ENCODE measurements around the gene MSMP.
A peak's percentile ranks its signal among the peaks of the same experiment; 100 is the strongest.

The MSMP gene, protein sequence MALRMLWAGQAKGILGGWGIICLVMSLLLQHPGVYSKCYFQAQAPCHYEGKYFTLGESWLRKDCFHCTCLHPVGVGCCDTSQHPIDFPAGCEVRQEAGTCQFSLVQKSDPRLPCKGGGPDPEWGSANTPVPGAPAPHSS

DNA sequence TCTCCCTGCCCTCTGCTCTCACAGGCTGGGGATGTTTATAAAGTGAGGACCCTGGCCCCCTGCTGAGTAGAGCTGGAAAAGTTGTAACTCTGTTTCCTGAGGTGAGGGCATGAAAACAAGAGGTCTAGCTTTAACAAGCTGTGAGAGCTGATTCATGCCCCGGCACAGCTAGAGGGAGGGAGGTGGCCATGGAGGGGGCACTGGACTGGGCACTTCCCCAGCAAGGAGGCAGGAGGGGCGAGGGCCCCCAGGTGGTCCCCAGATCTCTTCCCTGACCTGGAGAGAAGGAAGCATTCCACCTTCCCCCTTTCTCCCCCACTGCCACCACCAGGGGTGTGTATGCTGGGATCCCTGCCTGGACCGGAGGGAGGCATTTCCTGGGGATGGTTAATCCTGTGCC is at the start of gene MSMP:
MSMP (minus strand) TSS at position 13 of the 400 bp plus-strand sequence. CDS start 147 bp downstream, outside the sequence.
- no peak for DNase-seq

DNA sequence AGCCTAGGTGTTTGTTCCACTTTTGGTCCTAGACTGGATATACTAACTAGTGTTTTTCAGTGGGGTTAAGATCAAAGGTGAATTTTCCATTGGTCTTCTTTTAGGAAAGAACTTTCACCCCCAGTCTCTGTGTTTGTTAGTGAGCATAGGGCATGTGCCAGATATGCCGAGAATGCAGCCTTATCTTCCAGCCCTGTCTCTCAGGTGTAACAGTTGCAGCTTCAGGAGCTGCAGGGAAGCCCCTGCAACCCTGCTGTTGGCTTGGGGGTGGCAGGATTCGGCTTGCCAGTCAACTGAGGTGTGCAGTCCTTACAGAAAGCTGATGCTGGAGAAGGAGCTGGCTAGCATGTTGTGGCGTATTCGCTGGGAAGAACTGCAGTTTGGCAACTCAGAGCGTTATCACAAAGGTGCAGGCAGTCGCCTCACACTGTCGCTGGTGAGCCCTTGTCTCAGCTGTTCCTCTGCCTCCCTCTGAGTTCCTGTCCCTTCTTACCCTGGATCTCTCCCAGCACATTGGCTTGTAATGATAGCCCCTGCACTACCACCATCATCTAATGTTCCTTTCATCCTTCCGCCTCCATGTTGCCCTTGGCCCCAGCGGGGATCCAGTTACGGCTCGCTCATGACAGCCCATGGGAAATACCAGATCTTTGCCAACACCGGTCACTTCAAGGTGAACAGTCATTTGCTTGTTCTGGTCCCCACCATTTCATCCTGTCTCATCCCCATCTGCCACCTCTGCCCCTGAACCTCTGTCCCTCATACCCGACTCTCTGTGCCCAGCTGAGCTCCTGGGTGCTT is 47.5 kb upstream of the MSMP start:
- no peak for DNase-seq

DNA sequence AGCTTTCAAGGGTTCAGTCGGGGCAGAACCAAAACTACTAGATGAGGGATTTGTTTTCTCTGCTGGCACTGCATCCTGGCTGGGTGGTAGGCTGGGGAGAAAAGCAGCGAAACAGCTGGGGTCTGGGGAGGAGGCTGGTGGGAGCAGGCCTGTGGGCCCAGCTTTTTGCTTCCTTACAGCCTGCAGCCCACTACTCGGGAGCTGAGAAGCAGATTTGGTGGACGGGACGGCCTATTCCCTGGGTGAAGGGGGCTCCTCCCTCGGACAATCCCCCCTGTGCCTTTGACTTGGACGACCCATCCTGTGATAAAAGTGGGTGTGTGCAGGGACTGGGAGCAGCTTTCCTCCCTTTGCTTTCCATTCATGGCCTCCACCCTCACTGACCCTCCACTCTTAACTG is 46.5 kb upstream of the MSMP start:
- no peak for DNase-seq

DNA sequence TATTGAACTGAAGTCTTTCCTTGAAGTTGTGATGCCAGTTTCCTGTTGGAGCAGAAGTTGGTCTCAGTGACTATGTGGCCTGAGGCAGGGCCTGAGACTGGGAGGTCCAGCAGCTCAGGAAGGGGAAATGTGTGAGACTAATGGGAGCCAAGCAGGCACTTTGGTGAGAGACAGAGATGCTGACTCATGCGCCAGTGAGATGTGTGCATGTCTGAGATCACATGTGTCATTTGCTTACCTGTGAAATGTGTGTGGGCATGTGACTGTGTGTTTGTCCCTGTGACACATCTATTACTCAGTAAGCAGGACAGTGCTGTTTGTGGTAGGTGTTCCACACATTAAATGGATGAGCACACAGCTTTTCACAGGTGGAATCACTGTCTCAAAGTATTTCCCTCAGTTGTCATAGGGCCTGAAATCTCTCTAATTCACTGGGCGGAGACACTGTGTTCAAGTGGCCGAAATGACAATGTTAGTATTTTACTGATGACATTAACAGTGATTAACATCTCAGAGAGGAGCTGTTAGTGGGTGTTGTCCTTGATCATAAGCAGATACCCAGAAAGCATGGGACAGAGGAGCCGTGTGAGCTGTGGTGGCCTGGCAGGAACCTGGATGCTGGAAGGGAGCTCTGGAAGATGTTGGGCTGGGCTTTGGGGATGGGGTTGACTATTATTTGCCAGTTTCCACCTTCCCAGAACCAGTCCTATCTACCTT is 44.7 kb upstream of the MSMP start:
- DNase-seq, result no peak

DNA sequence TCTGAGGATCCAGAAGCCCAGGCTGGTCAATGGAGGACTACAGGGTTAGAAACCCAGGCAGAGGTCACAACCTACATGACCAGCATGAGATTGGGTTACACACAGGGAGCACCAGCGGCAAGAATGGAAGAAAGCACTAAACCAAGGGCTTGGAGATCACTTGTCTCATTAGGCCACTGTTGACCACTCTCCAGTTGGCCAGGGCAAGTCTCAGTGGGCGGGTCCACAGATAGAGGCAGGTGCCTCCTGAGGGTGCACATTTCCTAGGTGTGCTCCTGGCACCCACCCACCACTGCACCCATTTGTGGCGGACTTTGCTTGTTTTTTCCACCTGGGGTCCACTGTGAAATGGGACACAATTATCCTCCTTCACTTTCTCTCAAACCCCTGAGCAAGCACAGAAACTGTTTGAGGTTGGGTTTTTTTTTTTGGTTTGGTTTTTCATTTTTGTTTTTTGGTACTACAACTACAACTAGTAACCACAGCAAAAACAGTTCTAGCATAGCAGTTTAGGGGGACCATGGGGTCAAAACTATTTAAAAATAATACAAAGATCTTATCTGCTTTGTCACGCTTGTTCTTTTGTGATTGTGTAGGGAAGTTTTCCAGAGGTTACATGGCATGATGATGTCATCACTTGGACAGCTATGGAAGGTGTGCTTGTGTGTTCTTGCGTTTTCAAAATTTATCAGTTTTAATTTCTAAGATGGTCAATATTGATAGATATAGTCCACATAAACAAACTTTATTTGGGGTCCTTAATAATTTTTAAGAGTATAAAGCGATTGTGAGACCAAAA is 43.4 kb upstream of the MSMP start:
- DNase-seq, result no peak

DNA sequence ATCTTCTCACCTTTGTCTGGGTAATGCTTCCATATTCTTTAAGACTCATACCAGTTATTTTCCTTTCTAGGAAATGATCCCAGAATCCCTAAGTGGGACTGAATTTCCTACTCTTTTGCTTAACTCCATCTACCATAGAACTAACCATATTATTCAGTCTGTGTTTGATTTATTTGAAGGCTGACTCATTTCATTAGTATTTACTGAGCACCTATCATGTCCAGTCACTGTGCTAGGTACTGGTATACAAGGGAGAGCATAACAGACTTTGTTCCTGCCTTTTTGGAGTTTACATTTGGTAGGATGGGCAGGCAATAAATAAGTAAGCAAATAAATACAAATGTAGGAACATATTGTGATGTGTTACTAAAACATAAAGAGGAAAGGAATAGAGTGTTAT is 41.6 kb upstream of the MSMP start:
- DNase-seq, result no peak

DNA sequence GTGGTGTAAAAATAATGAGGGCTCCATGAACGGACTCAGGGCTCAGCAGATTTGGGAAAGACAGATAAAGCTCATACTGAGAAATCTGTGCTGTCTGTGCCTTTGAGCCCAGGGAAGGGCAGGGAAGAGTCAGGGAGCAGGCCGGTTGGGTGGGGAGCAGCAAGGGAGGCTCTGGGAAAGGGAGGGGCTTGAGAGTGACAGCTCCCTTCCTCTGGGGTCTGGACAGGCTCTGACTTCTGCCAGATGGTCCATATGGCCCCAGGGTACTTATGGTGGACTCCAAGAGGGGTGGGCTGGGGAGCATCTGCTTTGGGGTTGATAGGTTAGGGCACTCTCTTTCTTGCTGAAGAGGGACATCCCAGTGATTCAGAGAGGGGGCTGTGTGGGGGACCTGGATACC is 39.4 kb upstream of the MSMP start:
- DNase-seq, result no peak

DNA sequence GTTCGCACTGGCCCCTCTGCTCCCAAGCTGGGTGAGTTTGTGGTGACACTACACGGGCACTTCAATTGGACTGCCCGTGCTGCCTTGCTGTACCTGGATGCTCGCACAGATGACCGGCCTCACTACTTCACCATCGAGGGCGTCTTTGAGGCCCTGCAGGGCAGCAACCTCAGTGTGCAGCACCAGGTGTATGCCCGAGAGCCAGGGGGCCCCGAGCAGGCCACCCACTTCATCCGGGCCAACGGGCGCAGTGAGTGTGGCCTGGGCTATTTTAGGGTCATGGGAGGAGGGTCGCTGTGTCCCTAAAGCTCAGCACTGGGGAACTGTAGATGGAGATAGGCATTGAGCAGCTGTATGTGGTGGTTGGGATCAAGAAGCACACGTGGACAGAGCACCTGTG is 38.8 kb upstream of the MSMP start:
- DNase-seq, result no peak

DNA sequence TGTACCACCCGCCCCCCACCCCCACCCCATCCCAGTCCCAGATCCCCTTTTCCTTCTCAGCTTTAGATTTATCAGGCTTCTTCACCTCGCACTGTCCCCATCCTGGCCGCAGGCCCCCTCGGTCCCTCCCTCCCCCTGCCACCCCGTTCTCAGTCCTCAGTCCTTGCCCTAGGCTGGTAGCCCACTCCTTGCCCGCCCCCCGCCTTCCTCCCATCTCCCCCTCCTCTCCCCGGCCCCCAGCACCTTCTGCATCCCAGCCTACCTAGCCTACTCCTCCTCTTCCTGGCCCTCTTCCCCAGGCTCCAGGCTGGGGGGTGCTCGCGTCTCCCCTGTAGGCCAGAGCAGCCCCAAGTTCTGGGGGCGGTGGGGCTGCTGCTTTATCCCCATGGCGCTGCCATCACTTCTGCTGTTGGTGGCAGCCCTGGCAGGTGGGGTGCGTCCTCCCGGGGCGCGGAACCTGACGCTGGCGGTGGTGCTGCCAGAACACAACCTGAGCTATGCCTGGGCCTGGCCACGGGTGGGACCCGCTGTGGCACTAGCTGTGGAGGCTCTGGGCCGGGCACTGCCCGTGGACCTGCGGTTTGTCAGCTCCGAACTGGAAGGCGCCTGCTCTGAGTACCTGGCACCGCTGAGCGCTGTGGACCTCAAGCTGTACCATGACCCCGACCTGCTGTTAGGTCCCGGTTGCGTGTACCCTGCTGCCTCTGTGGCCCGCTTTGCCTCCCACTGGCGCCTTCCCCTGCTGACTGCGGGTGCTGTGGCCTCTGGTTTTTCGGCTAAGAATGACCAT is 38.1 kb upstream of the MSMP start:
- DNase-seq, result no peak

DNA sequence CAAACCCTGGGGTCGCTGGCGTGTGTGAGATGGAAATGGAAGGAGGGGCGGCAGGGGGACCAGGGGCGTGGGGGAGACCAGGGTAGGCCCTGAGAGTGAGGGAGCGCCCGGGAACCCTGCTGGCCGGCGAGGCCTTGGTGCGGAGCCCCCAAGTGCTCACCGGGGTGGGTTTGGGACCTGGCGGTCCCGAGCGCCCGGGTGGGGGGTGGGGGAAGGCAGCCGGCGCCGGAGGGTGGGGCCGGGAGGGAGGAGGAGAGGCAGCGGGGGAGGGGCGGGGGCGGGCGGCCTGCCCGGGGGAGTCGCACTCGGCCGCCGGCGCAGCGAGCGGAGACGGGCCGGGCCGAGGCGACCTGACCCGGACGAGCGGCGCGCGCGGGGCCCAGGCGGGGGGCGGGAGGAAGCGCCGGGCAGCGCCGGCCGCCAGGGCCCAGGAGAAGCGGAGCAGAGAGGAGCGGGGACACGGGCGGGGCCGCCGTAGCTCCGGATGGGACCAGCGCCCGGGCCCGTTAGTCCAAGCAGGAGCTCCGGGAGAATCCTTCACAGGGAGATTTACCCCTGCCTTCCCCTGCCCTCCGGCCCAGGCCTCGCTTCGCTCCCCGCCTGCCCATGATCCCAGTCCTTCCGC is 37.3 kb upstream of the MSMP start, which contains the start of gene NPR2:
NPR2 (plus strand) TSS at position 295 of the 625 bp plus-strand sequence. CDS start 818 bp downstream, outside the sequence.
- DNase-seq, result no peak

DNA sequence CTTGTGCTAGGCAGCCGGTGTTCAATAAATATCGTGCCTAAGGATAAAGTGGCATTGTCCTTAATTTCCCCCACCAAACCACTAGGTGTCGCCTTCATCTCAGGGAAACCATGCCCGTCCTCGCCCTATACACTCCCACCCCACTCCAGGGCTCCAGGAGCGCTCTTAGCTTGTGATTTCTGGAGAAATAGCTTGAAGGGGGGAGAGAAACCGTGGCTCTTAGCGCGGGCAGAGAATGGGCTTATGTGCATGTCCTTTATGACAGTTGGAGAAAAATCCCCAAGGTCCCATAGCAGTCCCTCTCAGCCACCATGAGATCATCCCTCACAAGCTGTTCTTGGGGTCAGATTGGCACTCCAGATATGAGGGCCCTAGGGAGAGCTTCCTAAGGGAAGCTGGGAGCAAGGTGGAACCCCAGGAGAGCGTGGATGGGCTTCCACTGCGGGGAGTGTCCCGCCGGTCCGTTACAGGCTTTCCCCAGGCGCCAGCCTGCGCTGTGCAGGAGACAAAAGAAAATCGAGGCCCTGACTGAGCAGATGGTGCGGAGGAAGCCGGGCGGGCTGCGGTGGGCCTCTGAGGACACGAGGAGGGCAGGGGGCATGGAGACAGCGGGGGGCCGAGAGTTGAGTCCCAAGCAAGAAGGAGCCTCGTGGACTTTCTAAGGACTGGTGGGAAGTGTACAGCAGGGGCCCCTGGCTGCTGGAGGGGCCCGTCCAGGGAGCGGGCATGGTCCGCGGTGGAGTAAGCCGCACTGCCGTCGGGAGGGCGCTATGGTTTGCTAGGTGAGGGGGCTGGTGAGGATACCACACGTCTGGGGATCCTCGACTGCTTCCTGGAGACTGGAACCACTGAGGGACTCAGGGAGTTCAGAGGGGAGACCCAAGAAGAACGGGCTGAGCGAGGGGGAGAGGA is 36.6 kb upstream of the MSMP start:
- peak; percentile 79 for DNase-seq

DNA sequence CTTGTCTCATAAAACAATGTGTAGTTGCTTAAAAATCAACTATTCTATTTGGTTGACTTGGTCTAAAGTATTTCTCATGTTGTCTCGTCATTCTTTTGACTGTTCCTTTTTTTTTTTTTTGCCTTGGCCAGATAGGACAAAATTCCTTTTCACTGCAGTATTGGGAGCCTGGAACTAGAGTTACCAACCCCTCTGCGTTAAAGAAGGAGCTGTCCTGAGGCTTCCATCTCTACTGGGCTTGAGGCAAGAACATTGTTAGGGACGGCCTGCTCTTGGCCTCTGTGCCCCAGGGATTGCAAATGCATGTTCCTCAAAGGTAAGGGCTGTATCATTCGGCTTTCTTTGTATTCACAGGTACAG is 35.9 kb upstream of the MSMP start:
- no peak for DNase-seq

DNA sequence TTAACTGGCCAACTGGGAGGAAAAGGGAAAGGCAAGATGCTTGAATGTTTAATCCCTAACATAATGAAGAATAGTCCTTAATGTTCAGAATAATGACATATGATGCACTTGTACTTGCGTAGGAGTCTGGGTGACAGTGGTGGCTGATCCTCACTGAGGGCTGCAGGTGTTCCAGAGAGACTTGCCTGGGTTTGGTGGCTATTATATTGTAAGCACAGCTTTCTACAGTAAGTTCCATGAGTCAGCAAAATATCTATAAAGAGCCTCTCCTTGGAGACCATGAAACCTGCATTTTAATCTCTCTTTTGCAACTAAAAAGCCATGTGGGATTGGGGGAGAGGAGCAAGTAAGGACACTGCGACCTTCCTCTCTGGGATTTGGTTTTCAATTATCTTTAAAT is 35.5 kb upstream of the MSMP start:
- DNase-seq, result no peak

DNA sequence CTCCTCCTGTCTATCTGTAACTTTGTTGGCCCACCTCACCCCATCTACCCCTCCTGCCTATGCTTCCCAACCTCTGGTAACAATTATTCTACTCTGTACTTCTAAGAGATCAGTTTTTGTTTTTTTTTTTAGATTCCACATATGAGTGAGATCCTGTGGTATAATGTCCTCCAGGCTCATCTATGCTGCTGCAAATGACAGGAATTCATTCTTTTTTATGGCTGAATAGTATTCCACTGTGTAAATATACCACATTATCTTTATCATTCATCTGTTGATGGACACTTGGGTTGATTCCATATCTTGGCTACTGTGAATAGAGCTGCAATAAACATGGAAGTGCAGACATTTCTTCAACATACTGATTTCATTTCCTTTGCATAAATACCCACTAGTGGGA is 29.3 kb upstream of the MSMP start:
- DNase-seq, result no peak

DNA sequence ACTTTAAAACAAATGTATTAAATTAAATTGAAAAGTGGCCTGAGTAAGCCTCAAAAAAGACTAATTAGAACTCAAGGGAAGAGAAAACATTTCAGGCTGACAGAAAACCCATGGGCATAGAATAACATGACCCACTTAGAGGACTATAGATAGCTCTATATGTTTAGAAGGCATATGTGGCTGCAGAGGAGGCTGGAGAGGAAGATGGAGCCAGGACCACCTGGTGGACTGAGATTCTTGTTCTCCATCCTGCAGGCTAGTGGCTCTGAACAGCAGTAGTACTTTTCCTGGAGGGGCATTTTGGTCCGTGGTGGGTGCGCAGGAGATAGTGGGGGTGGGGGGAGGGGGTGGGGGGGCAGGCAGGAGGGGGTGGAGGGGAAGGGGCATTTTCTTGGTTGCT is 27.0 kb upstream of the MSMP start:
- no peak for DNase-seq

DNA sequence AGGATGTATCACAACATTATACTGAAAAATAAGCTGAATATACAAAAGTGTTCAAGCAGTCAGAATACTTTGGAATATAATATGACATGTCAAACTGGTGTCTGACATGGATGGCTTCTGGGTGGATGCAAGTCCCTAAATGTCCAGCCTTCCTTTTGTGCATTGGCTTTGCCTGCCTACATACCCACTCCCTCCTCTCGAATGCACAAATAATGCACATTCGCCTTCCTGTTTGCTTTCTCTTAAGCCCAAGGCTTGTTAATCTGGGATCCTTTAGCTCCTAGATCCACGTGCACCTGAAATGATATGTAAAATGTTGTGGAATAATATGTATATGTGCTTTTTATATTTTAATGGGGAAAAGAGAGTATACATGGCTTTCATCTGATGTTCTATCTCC is 24.4 kb upstream of the MSMP start:
- no peak for DNase-seq

DNA sequence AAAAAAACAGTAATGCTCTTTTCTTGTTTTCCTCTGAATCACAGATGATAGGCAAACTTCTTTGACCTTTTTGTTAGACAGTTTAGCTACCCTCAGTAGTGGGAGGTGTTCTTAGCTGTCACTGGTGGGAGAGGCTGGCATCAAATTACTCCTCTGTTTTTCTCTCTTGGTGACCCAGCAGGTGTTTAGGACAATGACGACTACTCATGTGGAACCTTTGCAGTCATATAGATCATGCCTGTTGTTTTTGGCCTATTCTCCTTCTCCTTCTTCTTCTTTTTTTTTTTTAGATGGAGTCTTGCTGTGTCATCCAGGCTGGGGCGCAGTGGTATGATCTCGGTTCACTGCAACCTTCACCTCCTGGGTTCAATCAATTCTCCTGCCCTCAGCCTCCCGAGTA is 21.9 kb upstream of the MSMP start:
- no peak for DNase-seq

DNA sequence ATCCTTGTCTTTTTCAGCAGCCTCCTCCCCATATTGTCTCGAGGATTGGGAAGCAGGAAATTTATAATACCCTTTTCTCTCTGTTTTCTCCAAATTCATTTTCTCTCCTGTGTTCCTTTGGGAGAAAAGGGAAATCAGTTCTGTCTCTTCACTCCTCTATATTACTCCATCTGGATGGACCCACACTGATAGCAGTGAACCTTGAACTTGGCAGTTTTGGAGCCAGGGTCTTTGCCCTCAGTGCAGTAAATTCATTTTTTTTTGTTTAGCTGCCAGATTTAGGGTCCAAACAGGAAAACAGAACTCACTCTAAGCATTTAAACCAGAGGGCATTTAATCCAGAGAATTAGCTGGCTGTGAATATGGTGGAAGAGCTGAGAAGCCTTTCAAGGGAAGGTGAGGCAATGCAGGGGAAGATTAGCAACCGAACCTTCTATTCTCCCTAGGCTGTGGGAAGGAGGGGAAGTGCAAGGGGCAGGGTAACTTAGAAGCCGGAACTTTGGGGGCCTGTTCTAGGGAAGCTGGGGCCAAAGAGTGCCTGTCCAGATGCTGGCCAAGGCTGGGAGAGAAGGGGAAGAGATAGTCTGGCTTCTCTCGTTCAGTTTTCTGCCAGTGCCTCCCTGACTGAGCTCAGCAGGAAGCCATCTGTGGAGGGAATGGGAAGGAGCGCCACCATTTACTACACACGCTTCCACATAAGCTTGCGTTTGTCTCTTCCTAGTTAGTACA is 21.0 kb upstream of the MSMP start:
- no peak for DNase-seq

DNA sequence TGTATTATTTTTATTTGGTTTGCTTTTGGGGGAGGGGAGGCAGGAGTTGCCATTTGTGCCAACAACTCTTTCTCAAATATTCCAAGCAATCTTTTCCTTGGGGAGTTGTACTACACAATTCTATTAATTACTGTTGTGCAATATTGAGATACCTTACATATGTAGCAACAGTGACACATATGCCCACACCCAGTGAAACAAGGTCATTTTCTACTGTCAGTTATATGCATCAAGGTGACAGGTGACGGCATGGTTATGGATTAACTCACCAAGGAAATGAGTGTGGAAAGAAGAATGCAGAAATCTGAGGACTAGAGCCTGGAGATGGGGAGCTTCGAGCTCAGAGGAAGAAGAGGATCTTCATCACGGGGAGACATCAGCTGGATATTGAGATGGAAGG is 17.9 kb upstream of the MSMP start:
- DNase-seq, result no peak

DNA sequence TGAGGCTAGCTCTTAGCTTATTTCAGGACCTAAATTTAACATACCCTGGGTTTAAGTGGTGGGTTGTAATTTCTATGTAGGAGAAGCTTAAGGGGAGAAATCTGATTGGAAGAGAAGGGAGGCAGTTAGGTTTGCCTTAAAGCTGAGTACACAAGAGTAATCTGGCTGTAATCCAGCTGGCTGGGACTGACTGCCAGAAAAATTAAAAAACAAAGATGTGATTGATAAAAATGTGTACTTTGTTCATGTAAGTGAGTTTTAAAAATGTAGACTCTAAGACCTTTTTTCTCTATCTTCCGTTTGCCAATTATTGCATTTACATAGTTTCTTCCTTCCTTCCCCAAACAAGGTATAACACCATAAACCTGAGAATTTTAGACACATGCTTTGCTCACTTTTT is 17.5 kb upstream of the MSMP start:
- DNase-seq, result no peak

Data from CD4-positive, alpha-beta T cell treated with Interleukin-10 for 1 hour (primary cell).